Parietal lobe (tissue), 1 donor: ENCODE measurements around the gene MARCHF7. TPM values are rescaled to one million over a fixed set of nuclear protein-coding genes. Genes with fewer than 3 reads are reported as not detected.

ENCODE experiments used
- total RNA-seq: library from RNA; depleted of rRNA; stranded (reverse); fragments of >200 nt; gene quantifications from one replicate; pipeline ENCODE4 v1.2.3, GENCODE V29; 2014

The MARCHF7 gene, protein sequence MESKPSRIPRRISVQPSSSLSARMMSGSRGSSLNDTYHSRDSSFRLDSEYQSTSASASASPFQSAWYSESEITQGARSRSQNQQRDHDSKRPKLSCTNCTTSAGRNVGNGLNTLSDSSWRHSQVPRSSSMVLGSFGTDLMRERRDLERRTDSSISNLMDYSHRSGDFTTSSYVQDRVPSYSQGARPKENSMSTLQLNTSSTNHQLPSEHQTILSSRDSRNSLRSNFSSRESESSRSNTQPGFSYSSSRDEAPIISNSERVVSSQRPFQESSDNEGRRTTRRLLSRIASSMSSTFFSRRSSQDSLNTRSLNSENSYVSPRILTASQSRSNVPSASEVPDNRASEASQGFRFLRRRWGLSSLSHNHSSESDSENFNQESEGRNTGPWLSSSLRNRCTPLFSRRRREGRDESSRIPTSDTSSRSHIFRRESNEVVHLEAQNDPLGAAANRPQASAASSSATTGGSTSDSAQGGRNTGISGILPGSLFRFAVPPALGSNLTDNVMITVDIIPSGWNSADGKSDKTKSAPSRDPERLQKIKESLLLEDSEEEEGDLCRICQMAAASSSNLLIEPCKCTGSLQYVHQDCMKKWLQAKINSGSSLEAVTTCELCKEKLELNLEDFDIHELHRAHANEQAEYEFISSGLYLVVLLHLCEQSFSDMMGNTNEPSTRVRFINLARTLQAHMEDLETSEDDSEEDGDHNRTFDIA
- total RNA-seq, result 165 TPM

DNA sequence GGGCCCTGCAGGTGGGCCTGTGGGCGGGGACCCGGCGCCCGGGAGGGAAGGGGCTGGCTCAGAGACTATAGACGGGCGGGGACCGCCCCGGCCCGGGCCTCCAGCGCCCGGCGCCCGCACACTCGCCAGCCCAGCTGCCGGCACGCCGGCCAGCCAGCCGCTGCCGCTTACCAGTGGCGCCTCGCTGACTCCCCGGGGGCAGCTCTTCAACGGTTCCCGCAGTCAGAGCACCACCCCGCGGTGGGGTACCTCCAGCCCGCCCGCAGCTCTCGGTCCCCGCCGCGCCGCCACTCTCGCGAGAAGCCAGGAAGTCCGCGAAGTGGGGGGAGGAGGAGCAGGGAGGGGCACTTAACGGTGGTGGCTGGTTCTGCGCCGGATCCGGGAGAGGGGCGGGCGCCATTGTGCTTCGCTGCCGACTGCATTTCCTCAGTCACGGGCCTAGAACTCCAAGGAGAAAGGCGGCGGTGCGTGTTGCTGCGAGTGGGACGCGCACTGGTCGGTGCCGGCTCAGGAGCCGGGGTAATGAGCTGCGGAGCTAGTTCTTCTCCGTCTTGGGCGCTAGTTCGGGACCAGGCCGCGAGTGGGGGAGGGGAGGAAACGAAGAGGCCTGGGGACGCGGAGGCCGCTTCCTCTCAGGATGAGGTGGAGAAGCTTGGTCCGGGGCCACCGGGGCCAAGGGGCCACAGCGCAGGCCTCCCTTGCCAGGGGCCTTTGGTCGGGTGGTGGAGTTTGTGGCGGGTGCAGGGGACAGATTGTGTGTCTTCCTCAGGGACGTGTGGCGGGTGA is at the start of gene MARCHF7:
Gene MARCHF7 (plus strand): TSS at position 364 of the 786 bp plus-strand sequence. CDS start 16,517 bp downstream, outside the sequence.

Other genes with a start within 250 kb of the MARCHF7 start
- 251 TPM for gene BAZ2B, start 96.0 kb upstream of the MARCHF7 start, total RNA-seq
- 1.9 TPM for gene CD302, start 85.7 kb downstream of the MARCHF7 start, total RNA-seq
- under 0.01 TPM for gene LY75, start 192.2 kb downstream of the MARCHF7 start, total RNA-seq